Body of pancreas (tissue), 4 donors: Measurements from ENCODE around the gene CREB5.

Experiments used
- CTCF ChIP-seq, 7 experiments: fragments of 450-650 bp in 4 of 7; fragments of 200-600 bp in 3 of 7; sonication (generic) in 3 of 7; IDR thresholded peaks; one replicate each; pipeline ENCODE4 v1.5.1; 2016 to 2019; ENCODE audit warnings: antibody characterized with exemption in 7 of 7
- POLR2A ChIP-seq, 3 donors: fragments of 450-650 bp; IDR thresholded peaks; one replicate each; pipeline ENCODE4 v1.6.1; 2016; ENCODE audit warnings: antibody characterized with exemption in 3 of 3, mild to moderate bottlenecking in 2 of 3

GRCh38 chr7:28456044-28456443, 43.7 kb downstream of the CREB5 start:
- TF ChIP-seq CTCF (IDR thresholded peaks at IDR 0.05) (no peak), POLR2A (IDR thresholded peaks at IDR 0.05) (no peak)
